Urothelium cell line (cell line): ENCODE results near the gene SULT2B1.
A peak's percentile ranks its signal among the peaks of the same experiment; 100 is the strongest.
"Not testable (repeated sequence)": the region's sequence is repeated elsewhere in the genome, so short reads cannot be mapped to it uniquely, and the experiment has no call there.

Experiments
- DNase-seq: peaks from one replicate; pipeline ENCODE4 v3.0.0; 2011; ENCODE audit warnings: low spot score, mixed read lengths
- FAIRE-seq: peaks from 2 replicates; lab custom pipeline; 2011; peaks lifted over from hg19 to GRCh38; lab: Jason Lieb, UNC

The SULT2B1 gene

GRCh38 chr19:48524732-48525131, 27.2 kb upstream of the SULT2B1 start:
- FAIRE-seq (no peak), DNase-seq (no peak)

DNA sequence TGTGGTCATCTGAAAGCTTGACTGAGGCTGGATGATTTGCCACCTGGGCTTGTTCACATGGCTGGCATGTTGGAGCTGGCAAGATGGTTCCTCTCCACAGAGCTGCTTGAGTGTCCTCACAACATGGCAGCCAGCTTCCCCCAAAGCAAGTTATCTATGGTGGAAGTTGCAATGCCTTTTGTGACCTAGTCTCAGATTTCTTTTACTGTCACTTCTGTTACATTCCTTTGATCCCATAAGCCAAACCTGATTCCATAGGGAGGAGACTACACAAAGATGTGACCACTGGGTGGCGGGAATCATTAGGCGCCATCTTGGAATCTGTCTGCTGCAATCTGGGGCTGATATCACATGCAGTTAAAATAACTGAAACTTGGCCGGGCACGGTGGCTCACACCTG, 22.8 kb upstream of the SULT2B1 start:
- DNase-seq = no peak

GRCh38 chr19:48530066-48530720, 21.8 kb upstream of the SULT2B1 start:
- FAIRE-seq (no peak), DNase-seq (no peak)

More for the DNA sequence above, 22.8 kb upstream of the SULT2B1 start:
- no peak for FAIRE-seq

- DNase-seq (no peak), FAIRE-seq (no peak)
Observed at GRCh38 chr19:48530770-48531169, 21.2 kb upstream of the SULT2B1 start.

- no peak for DNase-seq
- FAIRE-seq = no peak
Observed at GRCh38 chr19:48533770-48534169, 18.2 kb upstream of the SULT2B1 start.

DNA sequence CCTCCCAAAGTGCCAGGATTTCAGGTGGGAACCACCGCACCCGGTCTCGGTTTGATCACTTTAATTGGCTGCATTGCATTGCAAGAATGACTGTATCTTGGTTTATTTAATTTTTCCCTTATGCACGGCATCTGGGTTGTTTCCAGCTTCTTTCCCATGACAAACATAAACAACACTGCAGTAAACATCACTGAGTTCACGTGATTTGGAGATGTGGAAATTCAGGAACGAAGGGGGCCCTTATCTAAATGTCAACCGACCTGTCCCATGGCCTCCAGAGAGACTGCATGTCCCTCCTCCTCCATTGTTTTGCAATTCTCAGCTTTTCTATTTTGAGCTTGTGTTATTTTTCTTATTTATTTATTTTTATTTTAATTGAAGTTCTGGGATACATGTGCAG, 14.4 kb upstream of the SULT2B1 start:
- DNase-seq (no peak), FAIRE-seq (no peak)

DNA sequence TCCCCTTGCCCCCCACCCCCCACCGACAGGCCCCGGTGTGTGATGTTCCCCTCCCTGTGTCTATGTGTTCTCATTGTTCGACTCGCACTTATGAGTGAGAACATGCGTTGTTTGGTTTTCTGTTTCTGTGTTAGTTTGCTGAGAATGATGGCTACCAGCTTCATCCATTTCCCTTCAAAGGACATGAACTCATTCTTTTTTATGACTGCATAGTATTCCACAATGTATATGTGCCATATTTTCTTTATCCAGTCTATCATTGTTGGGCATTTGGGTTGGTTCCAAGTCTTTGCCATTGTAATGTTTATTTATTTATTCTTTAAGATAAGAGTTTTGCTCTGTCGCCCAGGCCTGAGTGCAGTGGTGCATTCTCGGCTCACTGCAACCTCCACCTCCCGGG, 13.9 kb upstream of the SULT2B1 start:
- not testable (repeated sequence) for FAIRE-seq, DNase-seq

DNA sequence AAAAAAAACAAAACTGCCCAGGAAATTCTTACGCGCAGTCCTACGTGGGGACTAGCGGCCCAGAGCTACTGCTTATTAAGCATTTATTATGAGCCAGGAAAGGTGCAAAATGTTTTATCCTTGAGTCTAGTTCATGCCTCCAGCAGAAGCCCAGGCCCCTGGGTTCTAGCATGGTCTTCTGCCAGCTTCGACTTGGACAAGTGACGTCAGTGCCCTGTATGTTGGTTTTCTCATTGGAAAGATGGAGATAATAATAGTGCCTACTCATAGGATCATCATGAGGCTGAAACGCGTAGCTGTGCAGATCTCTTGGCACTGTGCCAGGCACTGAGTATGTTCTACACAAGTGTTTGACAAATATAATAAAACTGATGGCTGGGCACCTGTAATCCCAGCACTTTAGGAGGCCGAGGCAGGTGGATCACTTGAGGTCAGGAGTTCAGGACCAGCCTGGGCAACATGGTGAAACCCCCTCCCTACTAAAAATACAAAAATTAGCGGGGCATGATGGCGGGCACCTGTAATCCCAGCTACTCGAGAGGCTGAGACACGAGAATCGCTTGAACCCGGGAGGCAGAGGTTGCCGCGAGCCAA, 12.4 kb upstream of the SULT2B1 start:
- no peak for FAIRE-seq
- no peak for DNase-seq

GRCh38 chr19:48540110-48540509, 11.9 kb upstream of the SULT2B1 start:
- no peak for FAIRE-seq
- DNase-seq = no peak

GRCh38 chr19:48541813-48542212, 10.2 kb upstream of the SULT2B1 start:
- FAIRE-seq (no peak), DNase-seq (no peak)

DNA sequence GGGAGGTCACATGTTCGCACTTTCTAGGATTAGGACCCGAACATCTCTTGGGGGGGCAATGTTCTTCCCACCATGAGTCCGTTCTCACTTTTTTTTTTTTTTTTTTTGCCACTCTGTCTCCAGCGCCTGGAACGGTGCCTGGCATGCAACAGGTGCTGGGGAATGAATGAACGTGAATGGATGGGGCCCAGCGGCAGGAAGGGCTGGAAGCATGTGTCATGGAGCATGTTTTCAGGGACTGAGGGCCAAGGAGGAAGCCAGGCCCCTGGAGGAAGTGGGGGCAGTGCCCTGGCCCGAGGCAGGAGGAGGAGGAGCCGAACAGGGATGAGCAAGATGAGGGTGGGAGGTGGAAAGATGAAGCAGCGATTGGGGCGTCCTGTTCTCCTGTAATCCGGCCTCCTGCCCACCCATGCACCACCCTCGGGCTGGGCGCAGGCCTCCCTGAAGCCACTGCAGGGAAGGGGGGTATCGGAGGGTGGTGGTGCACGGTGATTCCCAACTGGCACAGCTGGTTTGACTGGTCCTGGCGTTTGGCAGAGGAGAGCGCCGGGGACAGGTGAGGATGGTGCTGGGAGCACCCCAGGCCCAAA, 8.8 kb upstream of the SULT2B1 start:
- peak; percentile 87 for DNase-seq
- no peak for FAIRE-seq

DNA sequence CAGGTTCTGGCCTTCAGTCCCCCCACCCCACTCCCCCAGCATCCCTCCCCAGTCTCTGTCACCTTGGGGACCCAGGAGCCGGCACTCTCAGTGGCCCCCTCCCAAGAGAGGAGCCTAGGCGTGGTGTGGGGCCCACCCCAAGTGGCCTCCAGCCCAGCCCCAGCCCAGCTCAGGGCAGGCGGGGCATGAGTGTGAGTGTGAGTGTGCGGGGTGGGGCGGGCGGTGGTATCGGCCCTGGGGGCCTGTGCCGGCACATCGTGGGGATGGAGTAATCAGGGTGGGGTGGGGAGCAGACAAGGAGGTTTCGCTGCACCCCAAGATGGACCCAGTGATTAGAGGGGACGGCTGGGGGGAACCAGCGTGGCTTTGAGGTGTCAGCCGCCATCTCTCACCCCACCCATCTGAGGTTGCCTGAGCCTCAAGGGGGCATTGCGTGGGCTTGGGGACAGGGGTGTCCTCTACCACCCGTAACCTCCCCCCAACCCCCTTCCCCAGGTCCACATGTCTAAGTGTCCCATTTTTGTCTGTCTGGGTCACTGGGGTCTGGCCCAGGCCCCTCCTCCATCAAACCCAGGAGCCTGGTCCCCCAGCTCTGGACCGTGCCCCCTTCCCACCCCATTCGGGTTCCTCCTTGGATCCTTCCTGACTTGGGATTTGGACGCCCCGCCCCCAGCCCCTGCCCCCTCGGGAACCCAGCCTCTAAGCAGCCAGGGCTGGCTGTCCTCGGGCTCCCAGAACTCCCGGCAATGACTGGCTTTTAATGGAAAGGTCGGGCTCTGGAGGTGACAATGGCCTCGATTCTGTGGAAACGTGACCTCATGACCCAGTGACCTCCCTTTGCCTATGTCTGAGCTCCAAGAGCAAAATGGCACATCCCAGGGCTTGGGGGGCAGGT, 6.9 kb upstream of the SULT2B1 start:
- DNase-seq (no peak), FAIRE-seq (no peak)

DNA sequence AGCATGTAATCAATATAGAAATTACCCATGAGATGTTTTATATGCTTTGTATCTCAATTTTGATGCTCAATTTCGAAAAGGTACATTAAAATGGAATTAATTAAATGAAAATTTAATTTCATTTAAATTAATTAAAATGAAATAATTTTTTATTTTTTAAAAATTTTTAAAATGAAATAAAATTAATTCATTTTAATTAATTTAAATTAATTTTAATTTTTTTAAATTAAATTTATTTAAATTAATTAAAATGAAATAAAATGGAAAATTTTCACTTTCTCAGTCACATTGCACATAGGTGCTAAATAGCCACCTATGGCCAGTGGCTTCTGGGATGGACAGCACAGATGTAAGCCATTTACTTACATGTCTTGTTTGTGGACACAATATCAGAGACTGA, 4.2 kb upstream of the SULT2B1 start:
- FAIRE-seq (no peak), DNase-seq (no peak)

GRCh38 chr19:48548253-48548911, 3.6 kb upstream of the SULT2B1 start:
- no peak for DNase-seq
- peak; percentile 84 for FAIRE-seq

GRCh38 chr19:48549380-48549779, 2.6 kb upstream of the SULT2B1 start:
- FAIRE-seq (no peak), DNase-seq (no peak)

GRCh38 chr19:48552406-48553322, 692 bp downstream of the SULT2B1 start:
- FAIRE-seq (peak; percentile 76), DNase-seq (no peak)

DNA sequence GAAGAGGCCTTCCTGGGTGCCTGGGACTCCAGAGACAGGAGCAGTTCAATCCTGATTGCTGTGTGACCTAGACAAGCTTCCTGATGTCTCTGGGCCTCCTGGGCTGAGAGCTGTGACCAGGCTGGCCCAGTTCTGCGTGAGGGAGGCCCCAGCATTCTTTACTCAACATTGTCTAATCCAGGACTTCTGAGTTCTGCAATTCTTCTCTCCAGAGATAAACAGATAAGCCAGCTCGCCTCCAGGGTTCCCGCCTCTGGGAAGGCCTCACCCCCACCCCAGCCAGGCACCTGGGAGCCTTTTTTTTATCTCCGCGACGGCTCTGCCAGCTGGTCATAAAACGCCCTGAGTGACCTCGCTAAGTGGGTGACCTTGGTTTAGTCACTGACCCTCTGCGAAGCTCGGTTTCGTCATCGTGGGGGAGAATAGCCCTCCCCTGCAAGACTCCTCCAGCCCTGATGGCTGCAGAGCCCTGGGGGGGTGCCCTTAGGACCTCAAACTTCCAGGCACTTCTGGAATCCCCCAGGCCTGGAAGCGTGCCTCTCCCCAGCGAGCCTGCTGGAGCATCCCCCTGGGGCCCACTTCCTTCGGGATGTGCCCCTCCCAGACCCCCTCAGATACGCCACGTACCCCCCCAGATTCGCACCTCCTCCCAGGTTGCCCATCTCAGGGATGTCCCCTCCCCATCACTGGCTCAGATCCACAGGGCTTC, 1.9 kb downstream of the SULT2B1 start:
- DNase-seq (peak; percentile 70), FAIRE-seq (no peak)

- FAIRE-seq = no peak
- peak; percentile 81 for DNase-seq
Observed at GRCh38 chr19:48554385-48555091, 2.6 kb downstream of the SULT2B1 start.

GRCh38 chr19:48556163-48556562, 4.2 kb downstream of the SULT2B1 start:
- FAIRE-seq (peak; percentile 77), DNase-seq (peak; percentile 76)
